Activated CD4-positive, CD25-positive, alpha-beta regulatory T cell treated with anti-CD3 and anti-CD28 coated beads, Interleukin-2, amount 50 U/mL, for 72 hours (primary cell): Measurements from ENCODE around the gene ZNF268.

Source experiments
- DNase-seq: peaks from one replicate; pipeline ENCODE4 v3.0.0; 2021

ZNF268 gene

DNA sequence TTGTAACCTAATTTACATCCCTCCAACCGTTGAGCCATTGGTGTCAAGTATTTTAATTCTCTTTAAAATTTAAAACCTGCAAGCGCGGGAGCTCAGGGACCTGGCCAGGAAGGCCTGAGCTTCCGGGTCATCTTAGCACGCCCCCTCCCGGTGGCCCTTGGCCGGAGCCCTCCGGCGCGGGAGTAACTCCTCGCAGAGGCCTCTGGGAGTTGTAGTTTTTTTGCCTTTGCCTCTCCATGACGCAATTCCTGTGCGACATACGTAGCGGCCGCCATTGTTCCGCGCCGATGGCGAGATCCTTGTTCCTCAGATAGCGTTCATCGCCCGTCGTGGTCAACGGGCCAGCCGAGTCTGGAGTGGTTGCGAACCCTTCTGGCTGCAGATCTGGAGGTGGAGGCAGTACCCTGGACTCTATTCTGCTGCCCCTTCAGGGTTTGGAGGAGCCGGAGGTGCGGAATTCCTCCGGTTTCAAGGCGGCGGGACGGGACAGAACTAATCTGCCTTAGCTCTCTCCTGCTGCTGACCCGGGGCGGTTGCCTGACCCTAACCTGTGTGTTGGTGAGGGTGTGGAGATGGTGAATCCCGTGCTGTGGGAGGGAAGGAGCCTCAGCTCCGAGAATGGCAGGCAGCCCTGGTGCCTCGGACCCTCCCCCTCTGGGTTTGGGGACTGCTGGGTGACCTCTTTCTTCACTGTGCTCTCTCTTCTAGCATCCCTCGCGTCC lies at the start of gene ZNF268:
TSS of gene ZNF268 (plus strand) at position 258 of the 722 bp plus-strand sequence. CDS start 503 bp downstream, outside the sequence.
- DNase-seq = peak; percentile 94

DNA sequence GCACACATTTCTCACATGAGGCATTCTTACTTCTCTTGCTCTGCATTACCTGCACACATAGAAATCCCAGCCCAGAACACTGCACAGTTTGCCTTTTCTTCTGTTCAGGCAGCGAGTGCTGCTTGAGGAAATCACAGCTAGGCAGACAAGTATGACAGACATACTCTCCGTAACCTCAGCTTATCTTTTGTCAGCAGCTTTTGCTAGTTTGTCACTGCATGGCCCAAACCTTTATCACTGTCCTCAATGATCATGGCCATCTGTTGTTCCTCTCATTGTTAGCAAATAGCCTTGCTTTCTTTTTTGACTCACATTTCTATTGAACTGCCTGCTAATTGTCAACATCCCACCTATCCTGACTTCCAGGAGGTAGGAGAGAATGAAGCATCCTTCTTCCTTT lies 45.5 kb upstream of the ZNF268 start:
- no peak for DNase-seq

DNA sequence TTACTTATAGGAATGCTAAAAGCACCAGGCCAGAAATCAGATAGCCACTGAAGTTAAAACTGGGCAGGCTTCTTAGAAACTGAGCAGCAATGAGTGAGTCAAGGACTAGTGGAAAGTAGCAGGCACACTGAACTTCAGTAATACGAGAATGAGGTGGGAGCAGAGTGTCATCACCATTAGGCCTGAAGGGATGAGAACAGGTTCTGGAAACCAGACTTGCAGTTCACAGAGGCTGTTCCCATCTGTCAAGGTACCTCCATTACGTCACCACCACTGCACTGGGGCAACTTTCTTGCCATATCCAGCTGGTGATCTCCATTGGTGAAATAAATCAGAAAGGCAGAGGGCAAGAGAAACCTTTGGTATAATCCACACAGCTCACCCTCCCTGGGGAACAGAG lies 35.3 kb upstream of the ZNF268 start:
- no peak for DNase-seq

DNA sequence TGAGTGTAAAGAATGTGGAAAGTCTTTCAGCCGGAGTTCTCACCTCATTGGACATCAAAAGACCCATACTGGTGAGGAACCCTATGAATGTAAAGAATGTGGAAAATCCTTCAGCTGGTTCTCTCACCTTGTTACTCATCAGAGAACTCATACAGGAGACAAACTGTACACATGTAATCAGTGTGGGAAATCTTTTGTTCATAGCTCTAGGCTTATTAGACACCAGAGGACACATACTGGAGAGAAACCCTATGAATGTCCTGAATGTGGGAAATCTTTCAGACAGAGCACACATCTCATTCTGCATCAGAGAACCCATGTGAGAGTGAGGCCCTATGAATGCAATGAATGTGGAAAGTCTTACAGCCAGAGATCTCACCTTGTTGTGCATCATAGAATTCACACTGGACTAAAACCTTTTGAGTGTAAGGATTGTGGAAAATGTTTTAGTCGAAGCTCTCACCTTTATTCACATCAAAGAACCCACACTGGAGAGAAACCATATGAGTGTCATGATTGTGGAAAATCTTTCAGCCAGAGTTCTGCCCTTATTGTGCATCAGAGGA lies 25.1 kb upstream of the ZNF268 start:
- no peak for DNase-seq

DNA sequence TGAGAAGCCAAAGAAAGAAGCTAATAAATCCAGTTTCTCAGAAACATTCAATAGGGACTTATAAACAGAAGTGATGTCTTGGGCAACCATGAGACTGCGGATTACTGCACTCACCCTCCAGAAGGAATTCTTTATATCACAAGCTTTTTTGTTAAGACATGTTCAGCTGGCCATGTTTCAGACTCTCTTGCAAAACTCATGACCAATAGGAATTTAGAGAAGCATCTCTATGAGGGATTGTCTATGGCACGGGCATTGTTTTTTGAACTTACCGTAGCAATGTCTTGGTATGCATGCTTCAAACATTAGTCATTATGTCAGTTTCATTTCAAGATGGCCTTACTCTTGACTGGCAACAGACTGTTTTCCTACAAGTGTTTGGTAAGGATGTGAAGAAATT lies 15.5 kb upstream of the ZNF268 start:
- DNase-seq = no peak

DNA sequence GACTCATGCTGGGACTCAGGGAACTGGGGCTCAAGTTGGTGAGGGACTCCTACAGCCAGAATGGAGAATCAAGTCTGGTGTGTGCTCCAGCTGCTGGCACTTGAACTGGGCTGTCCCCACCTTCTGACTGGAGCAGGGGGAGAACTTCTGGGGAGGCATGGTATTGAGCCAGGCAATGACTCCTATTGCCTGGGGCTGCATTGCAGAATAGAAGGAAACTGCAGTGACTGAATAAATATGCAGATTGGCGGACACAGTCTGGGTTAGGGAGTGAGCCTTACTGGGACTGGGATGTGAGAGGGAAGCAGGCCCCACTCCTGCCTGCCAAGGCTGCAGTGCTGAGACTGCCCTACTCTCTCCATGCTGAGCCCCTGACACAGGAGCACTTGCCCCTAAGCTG lies 8.8 kb upstream of the ZNF268 start:
- no peak for DNase-seq

DNA sequence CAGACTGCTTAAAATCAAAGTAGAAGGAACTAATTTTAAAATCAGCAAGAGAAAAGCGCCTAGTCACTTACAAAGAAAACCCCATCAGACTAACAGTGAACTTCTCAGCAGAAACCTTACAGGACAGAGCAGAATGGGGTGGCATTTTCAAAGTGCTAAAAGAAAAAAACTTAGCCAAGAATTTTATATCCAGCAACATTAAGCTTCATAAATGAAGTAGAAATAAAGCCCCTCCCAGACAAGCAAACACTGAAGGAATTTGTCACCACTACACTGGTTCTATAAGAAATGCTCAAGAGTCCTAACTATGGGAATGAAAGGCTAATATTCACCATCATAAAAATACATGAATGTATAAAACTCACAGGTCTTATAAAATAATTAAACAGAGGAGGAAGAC lies 6.4 kb upstream of the ZNF268 start:
- no peak for DNase-seq

DNA sequence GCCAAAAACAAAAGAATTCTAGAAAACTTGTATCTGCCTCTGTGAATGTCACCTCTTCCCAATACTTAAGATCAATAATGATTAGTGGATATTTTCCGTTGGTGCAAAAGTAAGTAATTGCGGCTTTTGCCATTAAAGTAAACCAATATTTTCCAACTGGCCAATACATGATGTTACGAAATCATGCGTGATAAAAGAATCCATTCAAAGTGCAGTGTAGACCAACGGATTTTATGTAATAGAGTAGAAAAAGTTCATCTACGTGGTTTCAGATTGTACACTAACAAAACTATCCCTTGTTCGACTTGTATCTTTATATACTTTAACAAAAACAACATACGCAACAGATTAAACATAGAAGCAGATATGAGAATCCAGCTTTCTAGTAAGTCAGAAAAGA lies 626 bp upstream of the ZNF268 start:
- DNase-seq = no peak

DNA sequence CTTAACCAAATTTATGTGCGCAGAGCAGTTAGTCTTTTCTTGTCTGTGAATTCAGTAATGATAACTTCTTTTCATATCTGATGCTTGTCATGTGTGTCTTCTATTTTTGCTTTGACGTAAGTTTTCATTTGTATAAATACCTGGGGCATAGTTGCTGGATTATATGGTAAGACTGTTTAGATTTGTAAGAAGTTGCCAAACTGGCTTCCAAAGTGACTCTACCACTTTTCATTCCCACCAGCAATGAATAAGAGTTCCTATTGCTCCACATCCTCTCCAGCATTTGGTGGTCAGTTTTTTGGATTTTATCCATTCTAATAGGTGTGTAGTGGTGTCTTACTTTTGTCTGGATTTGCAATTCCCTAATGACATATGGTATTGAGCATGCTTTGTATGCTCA lies 8.9 kb downstream of the ZNF268 start:
- DNase-seq = no peak

DNA sequence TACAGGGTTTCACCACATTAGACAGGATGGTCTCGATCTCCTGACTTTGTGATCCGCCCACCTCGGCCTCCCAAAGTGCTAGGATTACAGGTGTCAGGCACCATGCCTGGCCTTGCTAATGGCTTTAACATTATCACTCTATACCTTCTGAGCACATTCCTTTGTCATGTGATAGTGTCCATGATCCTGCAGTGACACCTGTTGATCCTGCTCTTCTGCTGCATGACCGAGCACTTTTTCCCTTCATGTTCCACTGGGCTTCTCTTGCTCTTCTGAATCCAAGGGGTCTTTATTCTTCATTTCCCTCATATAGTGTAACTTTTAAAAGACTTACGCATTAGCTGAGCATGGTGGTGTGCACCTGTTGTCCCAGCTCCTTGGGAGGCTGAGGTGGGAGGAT lies 11.6 kb downstream of the ZNF268 start:
- DNase-seq = no peak

DNA sequence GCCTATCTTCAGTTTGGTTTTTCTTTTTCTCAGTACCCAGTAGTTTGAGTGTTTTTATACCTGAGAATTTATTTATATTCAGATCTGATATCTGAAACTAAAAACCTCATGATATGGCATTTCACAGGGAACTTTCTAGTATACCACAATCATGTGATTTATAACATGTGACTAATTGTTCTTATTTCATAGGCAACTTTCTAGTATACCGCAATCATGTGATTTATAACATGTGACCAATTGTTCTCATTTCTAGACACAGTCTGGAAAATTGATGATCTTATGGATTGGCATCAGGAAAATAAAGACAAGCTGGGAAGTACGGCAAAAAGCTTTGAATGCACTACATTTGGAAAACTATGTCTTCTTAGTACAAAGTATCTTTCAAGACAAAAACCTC lies 20.6 kb downstream of the ZNF268 start:
- no peak for DNase-seq

DNA sequence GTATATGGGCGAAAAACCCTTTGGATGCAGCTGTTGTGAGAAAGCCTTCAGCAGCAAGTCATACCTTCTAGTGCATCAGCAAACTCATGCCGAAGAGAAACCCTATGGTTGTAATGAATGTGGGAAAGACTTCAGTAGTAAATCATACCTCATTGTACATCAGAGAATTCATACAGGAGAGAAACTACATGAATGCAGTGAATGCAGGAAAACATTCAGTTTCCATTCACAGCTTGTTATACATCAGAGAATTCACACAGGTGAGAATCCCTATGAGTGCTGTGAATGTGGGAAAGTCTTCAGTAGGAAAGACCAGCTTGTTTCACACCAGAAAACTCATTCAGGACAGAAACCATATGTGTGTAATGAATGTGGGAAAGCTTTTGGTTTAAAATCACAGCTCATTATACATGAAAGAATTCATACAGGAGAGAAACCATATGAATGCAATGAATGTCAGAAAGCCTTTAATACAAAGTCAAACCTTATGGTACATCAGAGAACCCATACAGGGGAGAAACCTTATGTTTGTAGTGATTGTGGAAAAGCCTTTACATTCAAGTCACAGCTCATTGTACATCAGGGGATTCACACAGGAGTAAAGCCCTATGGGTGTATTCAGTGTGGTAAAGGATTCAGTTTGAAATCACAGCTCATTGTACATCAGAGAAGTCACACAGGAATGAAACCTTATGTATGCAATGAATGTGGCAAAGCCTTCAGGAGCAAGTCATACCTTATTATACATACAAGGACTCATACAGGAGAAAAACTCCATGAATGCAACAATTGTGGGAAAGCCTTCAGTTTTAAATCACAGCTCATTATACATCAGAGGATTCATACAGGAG lies 21.4 kb downstream of the ZNF268 start:
- DNase-seq = no peak

DNA sequence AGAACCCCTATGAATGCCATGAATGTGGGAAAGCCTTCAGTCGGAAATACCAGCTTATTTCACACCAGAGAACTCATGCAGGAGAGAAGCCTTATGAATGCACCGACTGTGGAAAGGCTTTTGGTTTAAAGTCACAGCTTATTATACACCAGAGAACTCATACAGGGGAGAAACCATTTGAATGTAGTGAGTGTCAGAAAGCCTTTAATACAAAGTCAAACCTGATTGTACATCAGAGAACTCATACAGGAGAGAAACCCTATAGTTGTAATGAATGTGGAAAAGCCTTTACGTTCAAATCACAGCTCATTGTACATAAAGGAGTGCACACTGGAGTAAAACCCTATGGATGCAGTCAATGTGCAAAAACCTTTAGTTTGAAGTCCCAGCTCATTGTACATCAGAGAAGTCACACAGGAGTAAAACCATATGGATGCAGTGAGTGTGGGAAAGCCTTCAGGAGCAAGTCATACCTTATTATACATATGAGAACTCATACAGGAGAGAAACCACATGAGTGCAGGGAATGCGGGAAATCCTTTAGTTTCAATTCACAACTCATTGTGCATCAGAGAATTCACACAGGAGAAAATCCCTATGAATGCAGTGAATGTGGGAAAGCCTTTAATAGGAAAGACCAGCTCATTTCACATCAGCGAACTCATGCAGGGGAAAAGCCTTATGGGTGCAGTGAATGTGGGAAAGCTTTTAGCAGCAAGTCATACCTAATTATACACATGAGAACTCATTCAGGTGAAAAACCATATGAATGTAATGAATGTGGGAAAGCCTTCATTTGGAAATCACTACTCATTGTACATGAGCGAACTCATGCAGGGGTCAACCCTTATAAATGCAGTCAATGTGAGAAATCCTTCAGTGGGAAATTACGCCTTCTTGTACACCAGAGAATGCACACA lies 22.3 kb downstream of the ZNF268 start:
- DNase-seq = no peak

DNA sequence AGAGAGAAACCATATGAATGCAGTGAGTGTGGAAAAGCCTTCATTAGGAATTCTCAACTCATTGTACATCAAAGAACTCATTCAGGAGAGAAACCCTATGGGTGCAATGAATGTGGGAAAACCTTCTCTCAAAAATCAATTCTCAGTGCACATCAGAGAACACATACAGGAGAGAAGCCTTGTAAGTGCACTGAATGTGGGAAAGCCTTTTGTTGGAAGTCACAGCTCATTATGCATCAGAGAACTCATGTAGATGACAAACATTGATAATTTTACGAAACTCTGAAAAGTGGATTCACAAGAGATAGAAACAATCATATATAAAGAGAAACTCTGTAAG lies 22.9 kb downstream of the ZNF268 start:
- DNase-seq = no peak

DNA sequence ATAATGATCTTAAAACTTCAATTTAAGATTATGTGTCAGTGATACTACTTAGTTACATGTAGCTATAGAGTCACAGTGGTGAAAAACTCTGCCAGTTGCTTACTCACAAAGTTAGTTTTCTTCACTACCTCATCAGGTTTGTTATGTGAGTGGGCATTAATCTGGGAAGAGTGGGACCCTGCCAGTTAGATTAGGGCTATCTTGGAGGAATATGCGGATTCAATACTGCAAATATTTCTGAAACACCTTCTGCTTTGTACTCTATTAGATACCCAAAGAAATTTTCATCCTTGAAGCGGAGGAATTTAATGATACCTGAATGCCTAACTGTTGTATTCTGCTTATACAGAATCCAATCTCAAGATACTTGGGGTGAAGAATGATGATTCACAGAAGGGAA lies 25.1 kb downstream of the ZNF268 start:
- no peak for DNase-seq

DNA sequence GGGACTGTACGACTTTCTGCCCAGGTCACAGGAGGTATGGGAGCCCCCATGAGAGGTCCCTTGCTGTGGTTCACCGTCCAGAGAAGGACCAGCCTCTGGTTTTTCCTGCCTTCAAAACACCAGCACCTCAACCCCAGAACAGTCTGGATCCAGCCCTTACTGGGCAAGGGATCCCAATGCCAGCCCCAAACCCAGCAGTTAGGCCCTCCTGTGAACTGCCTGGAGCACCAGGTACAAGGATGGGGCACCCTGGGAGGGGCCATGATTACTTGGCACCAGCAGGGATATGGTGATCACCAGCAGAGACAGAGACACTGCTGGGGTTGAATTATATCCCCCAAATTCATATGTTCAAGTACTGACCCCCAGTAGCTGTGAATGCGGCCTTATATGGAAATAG lies 34.4 kb downstream of the ZNF268 start:
- DNase-seq = no peak

DNA sequence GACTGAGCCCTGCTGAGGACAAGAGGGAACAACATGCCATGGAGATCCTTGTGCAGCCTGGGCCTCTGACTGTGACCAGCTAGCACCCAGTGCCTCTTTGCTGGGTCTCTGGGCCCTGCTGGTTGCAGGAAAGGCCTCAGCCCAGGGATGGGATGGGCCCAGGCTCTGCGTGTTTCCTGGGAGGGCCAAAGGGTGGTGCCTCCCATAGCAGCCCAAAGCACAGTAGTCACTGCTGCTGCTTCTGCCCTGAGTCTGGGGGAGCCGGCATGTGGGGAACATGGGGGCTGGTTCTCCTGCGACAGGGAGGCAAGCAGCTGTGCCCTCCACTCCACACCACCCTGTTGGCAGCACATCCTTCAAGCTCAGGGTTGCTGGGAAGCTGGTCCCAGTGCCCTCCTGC lies 35.9 kb downstream of the ZNF268 start:
- no peak for DNase-seq

DNA sequence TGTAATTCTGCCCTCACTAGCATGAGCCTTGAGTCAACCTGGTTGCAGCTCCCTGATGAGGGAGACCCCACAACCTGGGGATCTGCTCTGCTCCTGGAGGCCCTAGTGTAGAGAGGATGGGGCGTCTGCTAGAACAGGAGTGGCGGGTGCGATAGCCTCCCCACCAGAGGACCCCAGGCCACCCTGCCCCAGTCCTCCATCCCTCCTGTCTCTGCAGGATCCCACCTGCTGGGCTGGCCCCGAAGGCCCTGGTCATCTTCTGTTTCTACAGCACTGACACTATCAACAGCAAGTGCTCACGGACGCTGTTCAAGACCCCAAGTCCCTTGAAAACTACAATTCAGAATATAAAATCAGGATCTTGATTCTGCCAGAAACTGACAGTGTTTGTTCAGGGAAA lies 39.2 kb downstream of the ZNF268 start:
- no peak for DNase-seq

DNA sequence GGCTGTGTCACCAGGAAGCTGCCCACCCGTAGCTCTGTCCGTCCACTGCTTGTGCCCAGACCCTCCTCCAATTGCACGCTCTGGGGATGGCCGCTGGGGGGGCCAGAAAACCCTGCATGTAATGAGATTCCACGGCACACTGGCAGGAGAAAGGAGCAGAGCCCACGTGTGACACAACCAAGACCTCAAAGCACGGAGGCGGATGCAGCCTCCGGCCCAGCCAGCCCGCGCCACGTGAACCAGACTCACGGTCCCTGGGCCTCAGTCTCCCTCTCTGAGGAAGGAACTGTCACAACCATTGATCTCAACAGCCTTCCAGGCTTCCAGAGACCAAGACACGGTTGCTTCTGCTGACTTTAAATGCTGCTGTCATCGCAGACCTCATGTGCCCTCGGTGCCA lies 39.9 kb downstream of the ZNF268 start:
- no peak for DNase-seq

DNA sequence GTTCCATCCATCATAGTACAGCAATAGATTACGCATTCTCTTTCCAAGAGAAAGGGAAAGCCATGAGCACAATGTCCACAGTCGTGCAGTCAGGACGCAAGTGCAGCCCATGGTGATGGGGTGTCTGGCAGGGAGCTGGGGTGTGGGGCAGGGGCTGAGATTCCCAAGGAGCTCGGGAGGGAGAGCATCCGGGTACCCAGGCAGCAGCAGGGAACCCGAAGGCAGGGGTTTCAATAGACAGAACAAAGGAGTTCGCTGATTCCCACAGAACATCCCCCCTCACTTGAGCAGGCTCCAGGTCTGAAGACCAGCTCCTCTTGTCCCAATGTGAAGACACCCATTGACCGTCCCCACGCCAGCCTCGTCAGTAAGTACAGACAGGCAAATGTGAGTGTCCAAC lies 40.9 kb downstream of the ZNF268 start:
- DNase-seq = no peak

DNA sequence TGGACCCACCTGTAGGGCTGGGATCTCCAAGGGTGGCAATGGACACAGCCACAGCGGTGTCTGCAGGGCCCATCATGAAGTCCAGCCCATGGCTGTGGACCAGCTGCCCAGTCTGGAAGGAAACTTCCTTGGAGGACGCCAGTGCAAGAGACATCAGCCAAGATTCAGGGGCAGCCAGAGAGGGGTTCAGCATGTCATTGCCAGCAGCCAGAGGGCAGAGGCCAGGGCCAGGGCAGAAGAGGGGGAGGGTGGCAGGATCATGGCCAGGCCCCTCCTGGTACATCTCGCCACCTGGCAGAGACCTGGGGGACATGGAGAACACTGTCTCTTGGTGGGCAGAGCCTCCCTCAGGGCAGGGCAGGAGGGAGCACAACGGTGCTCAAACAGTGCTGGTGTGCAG lies 44.2 kb downstream of the ZNF268 start:
- no peak for DNase-seq

DNA sequence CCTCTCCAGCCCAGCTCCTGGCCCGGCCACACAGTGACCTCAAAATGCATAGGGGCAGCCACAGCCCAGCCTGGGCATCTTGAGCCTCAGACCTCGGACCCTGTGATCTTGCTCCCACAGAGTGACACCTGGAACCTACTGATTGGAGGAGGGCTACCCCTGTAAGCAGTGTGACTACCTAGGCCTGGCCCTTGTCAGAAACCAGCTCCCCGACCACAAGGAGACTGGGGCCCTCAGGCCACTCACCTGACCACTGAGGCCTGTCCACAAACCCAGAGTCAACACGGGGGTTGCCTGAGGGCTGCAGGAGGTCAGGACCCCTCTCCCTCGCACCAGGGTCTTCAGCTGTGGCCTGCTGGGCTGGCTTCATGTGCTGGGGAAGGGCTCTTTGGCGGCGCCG lies 45.4 kb downstream of the ZNF268 start:
- DNase-seq = no peak

DNA sequence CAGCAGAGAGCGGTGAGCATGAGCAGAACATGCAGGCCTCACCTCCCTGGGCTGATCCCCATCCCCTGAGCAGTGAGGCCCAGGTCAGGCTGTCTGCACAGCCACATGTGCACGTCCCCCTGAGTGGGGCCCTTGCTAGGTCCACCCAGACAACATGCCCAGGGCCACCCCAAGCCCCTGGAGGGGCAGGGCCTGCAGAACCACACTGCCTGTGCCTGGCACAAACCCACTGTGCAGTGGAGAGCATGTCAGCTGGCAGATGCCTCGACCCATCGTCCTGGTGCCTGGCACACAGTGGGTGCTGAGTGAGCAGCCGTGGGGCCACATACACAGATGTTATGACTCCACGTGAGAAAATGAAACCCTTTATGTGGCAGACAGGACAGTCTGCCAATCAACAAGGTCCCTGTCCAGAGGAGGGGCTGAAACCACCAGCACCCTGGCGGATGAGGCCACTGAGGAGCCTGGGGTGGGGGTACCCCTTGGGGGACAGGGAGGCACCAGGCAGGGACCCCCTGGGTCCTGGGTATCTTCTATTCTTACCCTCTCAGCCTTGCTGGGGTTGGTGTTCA lies 46.1 kb downstream of the ZNF268 start:
- no peak for DNase-seq
